NCI-H526 (cell line): ENCODE results near the gene CELF6.

Experiments used
- DNase-seq, 2 experiments: peaks; one replicate each; lab custom pipeline; 2025; lab: John Stamatoyannopoulos, UW

The CELF6 gene

GRCh38 chr15:72271895-72272212, 48.1 kb downstream of the CELF6 start:
- DNase-seq, result peak; percentile 31 to 43

GRCh38 chr15:72271221-72271620, 48.7 kb downstream of the CELF6 start:
- DNase-seq, result no peak

- DNase-seq, result no peak
Observed at GRCh38 chr15:72269739-72270138, 50.2 kb downstream of the CELF6 start.

GRCh38 chr15:72265031-72265430, 54.9 kb downstream of the CELF6 start:
- DNase-seq, result no peak

GRCh38 chr15:72252663-72253299, 67.2 kb downstream of the CELF6 start:
- no peak for DNase-seq

GRCh38 chr15:72249142-72249810, 70.7 kb downstream of the CELF6 start:
- DNase-seq, result no peak

GRCh38 chr15:72248514-72248913, 71.4 kb downstream of the CELF6 start:
- no peak for DNase-seq

- no peak for DNase-seq
Observed at GRCh38 chr15:72242775-72243370, 77.1 kb downstream of the CELF6 start.

GRCh38 chr15:72239652-72240051, 80.3 kb downstream of the CELF6 start:
- no peak for DNase-seq

- DNase-seq, result no peak
Observed at GRCh38 chr15:72238586-72238985, 81.4 kb downstream of the CELF6 start.

- no peak for DNase-seq
Observed at GRCh38 chr15:72237853-72238224, 82.1 kb downstream of the CELF6 start.

GRCh38 chr15:72237029-72237852, 82.7 kb downstream of the CELF6 start:
- no peak for DNase-seq

- no peak for DNase-seq
Observed at GRCh38 chr15:72236381-72237003, 83.5 kb downstream of the CELF6 start.

- no peak for DNase-seq
Observed at GRCh38 chr15:72235298-72235697, 84.7 kb downstream of the CELF6 start.
